IMR-90 (cell line): ENCODE data around the gene KCNK10. TPM values are rescaled to one million over a fixed set of nuclear protein-coding genes. Genes with fewer than 3 reads are reported as not detected.

Experiments
- ATAC-seq: fragments of 200-7000 bp; cut with Tn5 transposase; 2 replicates; pipeline ENCODE4 v1.9.1; 2020; ENCODE audit warnings: low read depth, mild to moderate bottlenecking, moderate library complexity
- BruUV-seq: library from RNA; stranded (reverse); fragments of 400-500 nt; replicated peaks from 2 replicates; lab custom pipeline; 2021; lab: Mats Ljungman, UMichigan
- CTCF ChIA-PET: fragments of 300-600 bp; formaldehyde crosslinking; extraction: SDS; loops from one replicate; lab custom pipeline; 2021; ENCODE audit warnings: antibody characterized with exemption; lab: Yijun Ruan, JAX
- POLR2A ChIA-PET: fragments of 300-600 bp; sonication (Branson Sonifier 250); formaldehyde crosslinking; loops from one replicate; lab custom pipeline; 2022; ENCODE audit warnings: antibody characterized with exemption; ENCODE audit not compliant: unreplicated experiment; lab: Charles Lee
- DNase-seq: peaks from one replicate; pipeline ENCODE4 v3.0.0; 2013
- H2AFZ ChIP-seq: replicated peaks from 2 replicates; pipeline ENCODE3; 2013; ENCODE audit warnings: low read length, mild to moderate bottlenecking; ENCODE audit not compliant: poor library complexity
- H2AK5ac ChIP-seq: 2 replicates; pipeline ENCODE4 v1.6.1; 2013; ENCODE audit warnings: low read depth, low read length, inconsistent platforms
- H2AK9ac ChIP-seq: replicated peaks from 2 replicates; pipeline ENCODE3; 2013; ENCODE audit warnings: mild to moderate bottlenecking, low read depth, low read length, moderate library complexity; ENCODE audit not compliant: poor library complexity
- H2BK120ac ChIP-seq: 2 replicates; pipeline ENCODE4 v1.6.1; 2013; ENCODE audit warnings: low read depth, low read length, inconsistent platforms
- H2BK15ac ChIP-seq: 3 replicates; pipeline ENCODE4 v1.6.1; 2013; ENCODE audit warnings: low read depth, low read length, inconsistent platforms
- H2BK20ac ChIP-seq: 2 replicates; pipeline ENCODE4 v1.6.1; 2013; ENCODE audit warnings: low read depth, mild to moderate bottlenecking, inconsistent platforms, low read length, moderate library complexity
- H2BK5ac ChIP-seq: 2 replicates; pipeline ENCODE4 v1.6.1; 2013; ENCODE audit warnings: mild to moderate bottlenecking, low read depth, low read length, inconsistent platforms; ENCODE audit not compliant: poor library complexity, severe bottlenecking
- H3K14ac ChIP-seq: replicated peaks from 2 replicates; pipeline ENCODE4 v1.6.1; 2013; ENCODE audit warnings: low read depth, low read length, inconsistent platforms
- H3K18ac ChIP-seq: 2 replicates; pipeline ENCODE4 v1.6.1; 2013; ENCODE audit warnings: low read depth, low read length, control low read depth
- H3K23ac ChIP-seq: 2 replicates; pipeline ENCODE4 v1.6.1; 2013; ENCODE audit warnings: low read depth, low read length, inconsistent platforms
- H3K27ac ChIP-seq: 2 replicates; pipeline ENCODE4 v1.5.1; 2013; ENCODE audit warnings: mild to moderate bottlenecking, control low read depth, low read length; ENCODE audit not compliant: insufficient read depth
- H3K27me3 ChIP-seq: 2 replicates; pipeline ENCODE4 v1.6.1; 2013; ENCODE audit warnings: low read length; ENCODE audit not compliant: control insufficient read depth, insufficient read depth
- H3K36me3 ChIP-seq: 2 replicates; pipeline ENCODE4 v1.6.1; 2013; ENCODE audit warnings: low read length, mixed read lengths; ENCODE audit not compliant: control insufficient read depth, insufficient read depth
- H3K4ac ChIP-seq: 2 replicates; pipeline ENCODE4 v1.6.1; 2013; ENCODE audit warnings: low read depth, low read length, inconsistent platforms
- H3K4me1 ChIP-seq: 2 replicates; pipeline ENCODE4 v1.6.1; 2013; ENCODE audit warnings: low read length, mixed read lengths; ENCODE audit not compliant: control insufficient read depth, insufficient read depth
- H3K4me2 ChIP-seq: 2 replicates; pipeline ENCODE4 v1.6.1; 2013; ENCODE audit warnings: low read depth, mild to moderate bottlenecking, control low read depth, low read length, moderate library complexity
- H3K4me3 ChIP-seq: 2 replicates; pipeline ENCODE4 v1.5.1; 2013; ENCODE audit warnings: low read depth, mild to moderate bottlenecking, control low read depth, low read length, moderate library complexity; ENCODE audit not compliant: insufficient read depth
- H3K56ac ChIP-seq: 2 replicates; pipeline ENCODE4 v1.6.1; 2013; ENCODE audit warnings: low read length, inconsistent platforms; ENCODE audit not compliant: insufficient read depth; ENCODE audit errors: extremely low read depth
- H3K79me1 ChIP-seq, 2 experiments: 2 replicates each; pipeline ENCODE4 v1.6.1; 2013; ENCODE audit warnings: low read length in 2 of 2, inconsistent platforms in 1 of 2, low read depth in 1 of 2
- H3K9ac ChIP-seq: 2 replicates; pipeline ENCODE4 v1.6.1; 2013; ENCODE audit warnings: low read depth, low read length, control low read depth
- H3K9me1 ChIP-seq: 2 replicates; pipeline ENCODE4 v1.6.1; 2013; ENCODE audit warnings: low read length, inconsistent platforms; ENCODE audit not compliant: insufficient read depth
- H3K9me3 ChIP-seq: 2 replicates; pipeline ENCODE4 v1.6.1; 2013; ENCODE audit warnings: low read length; ENCODE audit not compliant: control insufficient read depth, insufficient read depth
- H4K20me1 ChIP-seq: 2 replicates; pipeline ENCODE4 v1.6.1; 2013; ENCODE audit warnings: low read length, inconsistent platforms; ENCODE audit not compliant: insufficient read depth
- H4K5ac ChIP-seq: 2 replicates; pipeline ENCODE4 v1.6.1; 2013; ENCODE audit warnings: mild to moderate bottlenecking, low read depth, low read length, control low read depth
- H4K8ac ChIP-seq, 2 experiments: 2 replicates each; pipeline ENCODE4 v1.6.1; 2013; ENCODE audit warnings: low read depth in 2 of 2, low read length in 2 of 2, control low read depth in 1 of 2, inconsistent platforms in 1 of 2
- H4K91ac ChIP-seq: 2 replicates; pipeline ENCODE4 v1.6.1; 2013; ENCODE audit warnings: low read depth, low read length, inconsistent platforms; ENCODE audit not compliant: insufficient read depth
- BHLHE40 ChIP-seq: fragments of 150-350 bp; IDR thresholded peaks from 2 replicates; pipeline ENCODE4 v1.6.1; 2016; ENCODE audit warnings: mild to moderate bottlenecking, low read depth, low read length
- CHD1 ChIP-seq: IDR thresholded peaks from 2 replicates; pipeline ENCODE4 v1.6.1; 2012; ENCODE audit warnings: low read depth, low read length, improper control_type of control experiment
- CTCF ChIP-seq: conservative IDR thresholded peaks from 2 replicates; pipeline ENCODE4 v1.5.1; 2012; ENCODE audit warnings: mild to moderate bottlenecking, low read depth, low read length, improper control_type of control experiment
- MAZ ChIP-seq: IDR thresholded peaks from 2 replicates; pipeline ENCODE4 v1.6.1; 2012; ENCODE audit warnings: low read depth, mild to moderate bottlenecking, low read length, improper control_type of control experiment, moderate library complexity, borderline replicate concordance
- MXI1 ChIP-seq: IDR thresholded peaks from 2 replicates; pipeline ENCODE4 v1.6.1; 2012; ENCODE audit warnings: low read depth, mild to moderate bottlenecking, low read length, moderate library complexity, borderline replicate concordance
- NFE2L2 ChIP-seq: fragments of 150-350 bp; IDR thresholded peaks from 2 replicates; pipeline ENCODE4 v1.6.1; 2016; ENCODE audit warnings: low read depth, mild to moderate bottlenecking, low read length
- POLR2A ChIP-seq: IDR thresholded peaks from 2 replicates; pipeline ENCODE4 v1.6.1; 2012; ENCODE audit warnings: mild to moderate bottlenecking, low read depth, low read length
- RCOR1 ChIP-seq: IDR thresholded peaks from 2 replicates; pipeline ENCODE4 v1.6.1; 2012; ENCODE audit warnings: mild to moderate bottlenecking, low read length, improper control_type of control experiment; ENCODE audit not compliant: insufficient replicate concordance
- WGBS, 2 experiments: methylation state at CpG; one replicate each; pipeline versions ENCODE4 v1.1.5 to v1.1.7; 2013; ENCODE audit warnings: missing lambda C conversion rate in 2 of 2; ENCODE audit not compliant: insufficient read length in 1 of 2; ENCODE audit errors: extremely low coverage in 2 of 2; 5-methylcytosine and 5-hydroxymethylcytosine counted together
- dilution Hi-C: fragments of 300-500 bp; cut with HindIII; formaldehyde crosslinking; loops from one replicate; pipeline ENCODE4 v1.14.3; 2018; ENCODE audit warnings: low sequenced_read_pairs; ENCODE audit not compliant: unreplicated experiment
- in situ Hi-C: fragments of 300-500 bp; cut with MboI; formaldehyde crosslinking; loops from 3 replicates; pipeline ENCODE4 v1.14.3; 2019; ENCODE audit warnings: low sequenced_read_pairs, inconsistent platforms, mixed read lengths
- intact Hi-C: fragments of 100-400 bp; cut with micrococcal nuclease; formaldehyde crosslinking; loops from 2 replicates; pipeline ENCODE4 v1.10.0; 2022
- polyA plus RNA-seq, 3 experiments: library from polyadenylated mRNA; depleted of rRNA; stranded (reverse); fragments of >200 nt; gene quantifications; 2 replicates each; pipeline ENCODE4 v1.2.3, GENCODE V29; 2012; ENCODE audit warnings: low replicate concordance in 1 of 3
- total RNA-seq: library from RNA; depleted of rRNA; stranded (reverse); fragments of >200 nt; gene quantifications from 2 replicates; pipeline ENCODE4 v1.2.3, GENCODE V29; 2012

KCNK10 gene
- total and polyA plus RNA-seq, 2 of the 4 experiments (the other 2 are of a cell fraction), result not detected

DNA sequence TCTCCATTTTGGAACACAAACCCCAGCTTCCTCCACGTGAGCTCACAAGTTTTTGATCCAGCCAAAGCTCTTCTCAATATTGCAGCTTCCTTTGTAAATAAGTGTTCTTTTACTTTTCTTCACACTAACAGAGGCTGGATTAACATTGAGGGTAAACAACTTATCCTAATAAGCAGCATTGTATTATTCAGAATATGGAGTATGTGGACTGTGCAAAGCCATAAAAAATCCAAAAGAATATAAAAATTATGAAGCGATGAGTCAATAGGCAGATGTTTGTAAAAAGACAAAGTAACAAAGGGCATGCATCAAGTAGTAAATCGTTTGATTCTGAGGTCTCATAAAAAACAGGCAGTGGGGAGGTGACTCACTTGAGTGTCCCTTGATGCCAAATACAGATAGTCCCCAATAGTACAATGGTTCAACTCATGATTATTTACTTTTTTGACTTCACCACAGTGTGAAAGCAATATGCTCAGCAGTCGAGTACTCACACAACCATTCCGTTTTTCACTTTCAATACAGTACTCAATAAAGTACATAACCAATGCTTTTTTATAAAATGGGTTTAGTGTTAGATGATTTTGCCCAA, 23.1 kb upstream of the KCNK10 start:
- intact Hi-C loops (no loop called here), in situ Hi-C loops (no loop called here), dilution Hi-C loops (no loop called here)
- no TSS peak for BruUV-seq
- Histone ChIP-seq H4K20me1 (no peaks in the 10 kb centered on the region), H3K4ac (no peak overlapping the region), H4K5ac (no peak overlapping the region), H3K4me2 (no peak overlapping the region), H2BK5ac (no peak overlapping the region), H3K56ac (no peak overlapping the region), H4K8ac (no peak overlapping the region), H2BK20ac (no peak overlapping the region), H3K9me3 (no peaks in the 10 kb centered on the region), H2AK9ac (no peak overlapping the region), H3K27me3 (no peaks in the 10 kb centered on the region; the same call in 1 of the 2 replicates), H3K9ac (no peak overlapping the region), H2BK15ac (no peak overlapping the region), H3K79me1 (no peaks in the 10 kb centered on the region), H3K4me3 (no peak overlapping the region), H3K18ac (no peak overlapping the region), H3K23ac (no peak overlapping the region), H2AK5ac (no peak overlapping the region), H2BK120ac (no peak overlapping the region), H3K14ac (no peak overlapping the region), H2AFZ (no peak overlapping the region), H3K4me1 (no peaks in the 10 kb centered on the region), H3K27ac (no peak overlapping the region), H4K91ac (no peak overlapping the region), H3K9me1 (no peaks in the 10 kb centered on the region), H3K36me3 (no peaks in the 10 kb centered on the region)
- ATAC-seq (no peak), DNase-seq (no peak)
- TF ChIP-seq POLR2A, result no peak
- no peak for TF ChIP-seq RCOR1
- no peak for TF ChIP-seq CTCF
- TF ChIP-seq MXI1, result no peak
- TF ChIP-seq CHD1, result no peak
- no peak for TF ChIP-seq BHLHE40
- no peak for TF ChIP-seq MAZ
- no peak for TF ChIP-seq NFE2L2
- CTCF ChIA-PET, result no interaction called here
- POLR2A ChIA-PET, result no interaction called here
- 40% methylated on average over 1 of the region's 5 CpGs; no CpG with 5 or more reads in 1 of the 2 experiments for WGBS, 2 experiments
